KMS-11 (cell line): ENCODE measurements around the gene NOP9.

Source experiments
- H2AFZ ChIP-seq: fragments of 200-600 bp; sonication (generic); 2 replicates; pipeline ENCODE4 v1.6.1; 2016; ENCODE audit warnings: antibody characterized with exemption, mixed run types, low read depth
- H3K27ac ChIP-seq: fragments of 200-600 bp; sonication (generic); 2 replicates; pipeline ENCODE4 v1.6.1; 2016; ENCODE audit warnings: mild to moderate bottlenecking, mixed run types
- H3K27me3 ChIP-seq: fragments of 200-600 bp; sonication (generic); 2 replicates; pipeline ENCODE4 v1.6.1; 2017; ENCODE audit warnings: mild to moderate bottlenecking, low read depth, mixed run types, moderate library complexity; ENCODE audit not compliant: insufficient read depth
- H3K36me3 ChIP-seq: fragments of 200-600 bp; sonication (generic); 2 replicates; pipeline ENCODE4 v1.6.1; 2017; ENCODE audit warnings: mild to moderate bottlenecking, mixed run types; ENCODE audit not compliant: insufficient read depth
- H3K4me1 ChIP-seq: fragments of 200-600 bp; sonication (generic); 2 replicates; pipeline ENCODE4 v1.6.1; 2016; ENCODE audit warnings: mild to moderate bottlenecking, low read depth, mixed run types; ENCODE audit not compliant: poor library complexity, severe bottlenecking
- H3K4me2 ChIP-seq: fragments of 200-600 bp; sonication (generic); 2 replicates; pipeline ENCODE4 v1.7.0; 2016; ENCODE audit warnings: mild to moderate bottlenecking, mixed run types
- H3K4me3 ChIP-seq: fragments of 200-600 bp; sonication (generic); IDR thresholded peaks from 2 replicates; pipeline ENCODE4 v1.6.1; 2017; ENCODE audit warnings: low read depth, low read length, mixed read lengths; ENCODE audit not compliant: insufficient read depth
- H3K79me2 ChIP-seq: fragments of 200-600 bp; sonication (generic); 2 replicates; pipeline ENCODE4 v1.6.1; 2016; ENCODE audit warnings: low read depth, mixed run types; ENCODE audit not compliant: insufficient read depth
- H3K9ac ChIP-seq: fragments of 200-600 bp; sonication (generic); 2 replicates; pipeline ENCODE4 v1.6.1; 2016; ENCODE audit warnings: mild to moderate bottlenecking, mixed run types
- H4K20me1 ChIP-seq: fragments of 200-600 bp; sonication (generic); 2 replicates; pipeline ENCODE4 v1.6.1; 2016; ENCODE audit warnings: mild to moderate bottlenecking, mixed run types; ENCODE audit not compliant: insufficient read depth
- CTCF ChIP-seq: fragments of 200-600 bp; sonication (generic); conservative IDR thresholded peaks from 2 replicates; pipeline ENCODE4 v1.6.1; 2017; ENCODE audit warnings: low read depth, mild to moderate bottlenecking, antibody characterized with exemption, low read length, moderate library complexity, mixed read lengths

The NOP9 gene

GRCh38 chr14:24297190-24297964 lies 2.3 kb upstream of the NOP9 start:
- no peak overlapping the region for H3K4me2 ChIP-seq
- no peaks in the 10 kb centered on the region for H4K20me1 ChIP-seq
- no peaks in the 10 kb centered on the region for H3K36me3 ChIP-seq
- H3K27me3 ChIP-seq = no peaks in the 10 kb centered on the region
- peaks cover 14% of the 10 kb centered on the region for H3K4me1 ChIP-seq
- no peak overlapping the region for H3K9ac ChIP-seq
- no peak overlapping the region for H2AFZ ChIP-seq
- no peak overlapping the region for H3K4me3 ChIP-seq
- peaks cover 12% of the 10 kb centered on the region; the same call in 1 of the 2 replicates for H3K79me2 ChIP-seq
- H3K27ac ChIP-seq = no peak overlapping the region
- no peak; the same call in 1 of the 2 replicates for TF ChIP-seq CTCF

- no peaks in the 10 kb centered on the region for H3K27me3 ChIP-seq
- no peak overlapping the region for H3K4me3 ChIP-seq
- peak overlapping the region; percentile 45; the same call in 1 of the 2 replicates for H3K27ac ChIP-seq
- peak overlapping the region; percentile 78 for H3K4me2 ChIP-seq
- H3K79me2 ChIP-seq = peaks cover 12% of the 10 kb centered on the region; the same call in 1 of the 2 replicates
- peak overlapping the region; percentile 55; the same call in 1 of the 2 replicates for H3K9ac ChIP-seq
- H3K36me3 ChIP-seq = no peaks in the 10 kb centered on the region
- no peak for TF ChIP-seq CTCF
- H4K20me1 ChIP-seq = no peaks in the 10 kb centered on the region
- peak overlapping the region; percentile 66; the same call in 1 of the 2 replicates for H2AFZ ChIP-seq
- H3K4me1 ChIP-seq = peaks cover 14% of the 10 kb centered on the region
Observed at GRCh38 chr14:24298892-24299254, 777 bp upstream of the NOP9 start.

GRCh38 chr14:24300326-24300980 lies 803 bp downstream of the NOP9 start:
- no peak overlapping the region for H3K4me3 ChIP-seq
- H3K9ac ChIP-seq = peak overlapping the region; percentile 55; the same call in 1 of the 2 replicates
- no peaks in the 10 kb centered on the region for H3K27me3 ChIP-seq
- TF ChIP-seq CTCF = no peak
- H3K27ac ChIP-seq = peak overlapping the region; percentile 45; the same call in 1 of the 2 replicates
- H4K20me1 ChIP-seq = no peaks in the 10 kb centered on the region
- peaks cover 14% of the 10 kb centered on the region for H3K4me1 ChIP-seq
- peaks cover 12% of the 10 kb centered on the region; the same call in 1 of the 2 replicates for H3K79me2 ChIP-seq
- peak overlapping the region; percentile 66; the same call in 1 of the 2 replicates for H2AFZ ChIP-seq
- no peaks in the 10 kb centered on the region for H3K36me3 ChIP-seq
- H3K4me2 ChIP-seq = peak overlapping the region; percentile 66

GRCh38 chr14:24304019-24304387 lies 4.4 kb downstream of the NOP9 start:
- no peak for TF ChIP-seq CTCF
- peaks cover 12% of the 10 kb centered on the region; the same call in 1 of the 2 replicates for H3K79me2 ChIP-seq
- H3K4me1 ChIP-seq = peaks cover 13% of the 10 kb centered on the region
- H3K4me2 ChIP-seq = no peak overlapping the region
- H3K27ac ChIP-seq = no peak overlapping the region
- H3K36me3 ChIP-seq = no peaks in the 10 kb centered on the region
- no peak overlapping the region for H3K9ac ChIP-seq
- H4K20me1 ChIP-seq = no peaks in the 10 kb centered on the region
- no peaks in the 10 kb centered on the region for H3K27me3 ChIP-seq
- no peak overlapping the region for H3K4me3 ChIP-seq
- H2AFZ ChIP-seq = no peak overlapping the region
